T-helper 1 cell treated with Interleukin-12 subunit alpha and Interleukin-12 subunit beta and Interleukin-4 antibody, amounts not matched to agents 30 μg/mL and 1 μg/mL, for 36 hours (primary cell): ENCODE measurements around the gene KRTAP5-1.
"Not testable (repeated sequence)": the region's sequence is repeated elsewhere in the genome, so short reads cannot be mapped to it uniquely, and the experiment has no call there.

Experiments
- H3K27ac Mint-ChIP-seq: one replicate; pipeline ENCODE4 v1.8.0; 2021; ENCODE audit warnings: mild to moderate bottlenecking, mixed read lengths
- H3K27me3 Mint-ChIP-seq: one replicate; pipeline ENCODE4 v1.8.0; 2021; ENCODE audit warnings: low read depth, mixed read lengths
- H3K36me3 Mint-ChIP-seq: one replicate; pipeline ENCODE4 v1.8.0; 2021; ENCODE audit warnings: low read depth, mixed read lengths
- H3K4me1 Mint-ChIP-seq: one replicate; pipeline ENCODE4 v1.8.0; 2021; ENCODE audit warnings: low read depth, mixed read lengths
- H3K4me3 Mint-ChIP-seq: one replicate; pipeline ENCODE4 v1.8.0; 2021; ENCODE audit warnings: mild to moderate bottlenecking, moderate library complexity, mixed read lengths
- H3K9me3 Mint-ChIP-seq: one replicate; pipeline ENCODE4 v1.8.0; 2021; ENCODE audit warnings: mixed read lengths

Gene KRTAP5-1

GRCh38 chr11:1589996-1590395, 4.9 kb upstream of the KRTAP5-1 start:
- H3K36me3 Mint-ChIP-seq: peaks cover 5% of the 10 kb centered on the region
- H3K4me3 Mint-ChIP-seq: no peak overlapping the region
- peaks cover 42% of the 10 kb centered on the region for H3K27me3 Mint-ChIP-seq
- H3K9me3 Mint-ChIP-seq: peaks cover 9% of the 10 kb centered on the region
- H3K4me1 Mint-ChIP-seq: peaks cover 11% of the 10 kb centered on the region
- no peak overlapping the region for H3K27ac Mint-ChIP-seq

- H3K9me3 Mint-ChIP-seq, H3K36me3 Mint-ChIP-seq: not testable (repeated sequence)
- peaks cover 36% of the 10 kb centered on the region for H3K27me3 Mint-ChIP-seq
- H3K27ac Mint-ChIP-seq: peak overlapping the region; percentile 83
- H3K4me1 Mint-ChIP-seq: peaks cover 11% of the 10 kb centered on the region
- peak overlapping the region; percentile 57 for H3K4me3 Mint-ChIP-seq
Observed at GRCh38 chr11:1589191-1589963, 4.3 kb upstream of the KRTAP5-1 start.

- peaks cover 9% of the 10 kb centered on the region for H3K9me3 Mint-ChIP-seq
- H3K27ac Mint-ChIP-seq: no peak overlapping the region
- H3K36me3 Mint-ChIP-seq: peaks cover 5% of the 10 kb centered on the region
- no peak overlapping the region for H3K4me3 Mint-ChIP-seq
- H3K4me1 Mint-ChIP-seq: peaks cover 11% of the 10 kb centered on the region
- H3K27me3 Mint-ChIP-seq: peaks cover 17% of the 10 kb centered on the region
Observed at GRCh38 chr11:1586699-1587098, 1.6 kb upstream of the KRTAP5-1 start.

DNA sequence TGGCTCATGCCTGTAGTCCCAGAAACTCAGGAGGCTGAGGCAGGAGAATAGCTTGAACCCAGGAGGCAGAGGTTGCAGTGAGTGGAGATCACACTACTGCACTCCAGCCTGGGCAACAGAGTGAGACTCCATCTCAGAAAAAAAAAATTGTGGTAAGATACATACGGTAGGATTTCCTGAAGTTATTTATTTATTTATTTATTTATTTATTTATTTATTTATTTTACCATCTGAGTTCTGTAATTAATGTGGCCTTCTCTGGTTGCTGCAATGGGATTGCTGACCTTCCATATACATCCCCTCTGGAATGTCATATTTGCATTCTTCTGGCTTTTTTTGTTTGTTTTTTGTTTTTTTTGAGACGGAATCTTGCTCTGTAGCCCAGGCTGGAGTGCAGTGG, 2.2 kb downstream of the KRTAP5-1 start:
- peaks cover 22% of the 10 kb centered on the region for H3K27me3 Mint-ChIP-seq
- H3K4me1 Mint-ChIP-seq: not testable (repeated sequence)

DNA sequence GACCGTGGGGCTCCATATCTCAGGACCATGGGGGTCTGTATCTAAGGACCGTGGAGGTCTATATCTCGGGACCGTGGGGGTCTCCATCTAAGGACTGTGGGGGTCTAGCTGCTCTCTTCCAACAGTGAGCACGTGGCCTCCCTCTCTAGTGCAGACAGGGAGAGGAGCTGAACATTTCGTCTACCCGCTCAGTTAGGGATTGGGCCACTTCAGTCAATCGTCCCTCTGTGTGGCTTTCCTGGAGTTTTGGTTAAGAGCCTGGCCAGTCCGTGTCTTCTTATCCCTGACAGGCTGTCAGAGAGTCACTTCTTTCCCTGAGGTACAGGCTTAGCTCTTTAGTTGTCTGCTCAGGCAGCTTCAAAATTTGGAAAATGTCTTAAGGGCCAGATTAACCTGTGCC, 3.1 kb downstream of the KRTAP5-1 start:
- Mint-ChIP-seq H3K9me3 (peaks cover 11% of the 10 kb centered on the region), H3K36me3 (no peaks in the 10 kb centered on the region), H3K4me1 (no peaks in the 10 kb centered on the region), H3K27ac (no peak overlapping the region), H3K27me3 (peaks cover 16% of the 10 kb centered on the region), H3K4me3 (no peak overlapping the region)

More for the DNA sequence above, 2.2 kb downstream of the KRTAP5-1 start:
- peaks cover 11% of the 10 kb centered on the region for H3K9me3 Mint-ChIP-seq
- not testable (repeated sequence) for H3K27ac Mint-ChIP-seq, H3K36me3 Mint-ChIP-seq, H3K4me3 Mint-ChIP-seq

DNA sequence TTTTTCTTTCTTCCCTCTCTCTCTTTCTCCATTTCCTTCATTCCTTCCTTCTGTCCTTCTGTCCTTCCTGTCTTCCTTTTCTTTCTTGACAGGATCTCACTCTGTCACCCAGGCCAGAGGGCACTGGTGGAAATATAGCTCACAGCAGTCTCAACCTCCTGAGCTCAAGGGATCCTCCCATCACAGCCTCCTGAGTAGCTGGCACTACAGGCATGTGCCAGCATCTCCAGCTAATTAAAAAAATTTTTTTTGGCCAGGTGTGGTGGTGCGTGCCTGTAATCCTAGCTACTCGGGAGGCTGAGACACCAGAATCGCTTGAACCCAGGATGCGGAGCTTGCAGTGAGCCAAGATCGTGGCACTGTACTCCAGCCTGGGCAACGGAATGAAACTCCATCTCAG, 8.3 kb downstream of the KRTAP5-1 start:
- Mint-ChIP-seq H3K9me3 (peaks cover 11% of the 10 kb centered on the region), H3K4me3 (no peak overlapping the region), H3K36me3 (no peaks in the 10 kb centered on the region), H3K4me1 (peaks cover 6% of the 10 kb centered on the region), H3K27ac (no peak overlapping the region), H3K27me3 (peaks cover 31% of the 10 kb centered on the region)

- H3K4me3 Mint-ChIP-seq, H3K4me1 Mint-ChIP-seq, H3K36me3 Mint-ChIP-seq, H3K27ac Mint-ChIP-seq: not testable (repeated sequence)
- Mint-ChIP-seq H3K27me3 (peaks cover 33% of the 10 kb centered on the region), H3K9me3 (peaks cover 11% of the 10 kb centered on the region)
Observed at GRCh38 chr11:1575756-1576155, 9.3 kb downstream of the KRTAP5-1 start.

DNA sequence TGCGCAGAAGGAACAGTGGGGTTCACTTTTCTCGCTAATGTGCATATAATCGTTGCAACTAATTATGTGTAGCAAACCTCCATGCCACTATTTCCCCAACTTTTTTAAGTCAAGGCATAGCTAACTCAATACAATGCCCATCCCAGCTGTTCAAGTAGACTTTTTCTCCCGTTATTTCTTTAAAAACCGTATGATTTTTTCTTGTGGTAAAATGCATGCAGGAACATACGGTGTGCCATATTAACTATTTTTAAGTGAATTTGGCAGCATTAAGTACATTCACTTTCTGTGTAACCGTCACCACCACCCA, 10.2 kb downstream of the KRTAP5-1 start:
- H3K9me3 Mint-ChIP-seq: peaks cover 11% of the 10 kb centered on the region
- H3K27ac Mint-ChIP-seq: no peak overlapping the region
- H3K27me3 Mint-ChIP-seq: peaks cover 39% of the 10 kb centered on the region
- H3K36me3 Mint-ChIP-seq: no peaks in the 10 kb centered on the region
- H3K4me3 Mint-ChIP-seq: no peak overlapping the region
- H3K4me1 Mint-ChIP-seq: peaks cover 6% of the 10 kb centered on the region

GRCh38 chr11:1574238-1574932, 10.7 kb downstream of the KRTAP5-1 start:
- Mint-ChIP-seq H3K4me1 (peaks cover 6% of the 10 kb centered on the region), H3K27ac (no peak overlapping the region), H3K9me3 (peaks cover 11% of the 10 kb centered on the region), H3K36me3 (no peaks in the 10 kb centered on the region), H3K27me3 (peaks cover 43% of the 10 kb centered on the region), H3K4me3 (peak overlapping the region; percentile 14)

DNA sequence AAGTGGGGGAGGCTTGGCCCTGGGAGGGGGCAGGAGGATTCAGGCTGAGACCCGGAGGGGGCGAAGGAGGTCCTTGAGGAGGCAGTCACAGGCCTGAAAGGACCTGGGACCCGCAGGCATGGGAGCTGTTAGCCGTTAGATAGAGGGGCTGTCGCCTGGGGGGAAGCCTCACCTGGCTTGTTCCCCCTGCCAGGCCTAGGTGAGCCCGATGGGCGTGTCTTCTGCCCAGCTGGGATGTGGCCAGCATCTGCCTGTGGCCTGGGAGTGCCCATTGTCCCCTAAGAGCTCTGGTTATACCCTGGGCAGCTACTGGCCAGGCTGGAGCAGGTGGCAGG, 11.2 kb downstream of the KRTAP5-1 start:
- Mint-ChIP-seq H3K9me3 (peaks cover 9% of the 10 kb centered on the region), H3K27ac (no peak overlapping the region)

GRCh38 chr11:1573077-1573902, 11.8 kb downstream of the KRTAP5-1 start:
- H3K27ac Mint-ChIP-seq: peak overlapping the region; percentile 36
- peak overlapping the region; percentile 28 for H3K4me3 Mint-ChIP-seq
- peaks cover 3% of the 10 kb centered on the region for H3K9me3 Mint-ChIP-seq
- H3K4me1 Mint-ChIP-seq: peaks cover 6% of the 10 kb centered on the region
- H3K27me3 Mint-ChIP-seq: peaks cover 44% of the 10 kb centered on the region
- H3K36me3 Mint-ChIP-seq: no peaks in the 10 kb centered on the region

More for the DNA sequence above, 11.2 kb downstream of the KRTAP5-1 start:
- peaks cover 6% of the 10 kb centered on the region for H3K4me1 Mint-ChIP-seq
- H3K27me3 Mint-ChIP-seq: peaks cover 45% of the 10 kb centered on the region
- peak overlapping the region; percentile 28 for H3K4me3 Mint-ChIP-seq
- H3K36me3 Mint-ChIP-seq: no peaks in the 10 kb centered on the region

DNA sequence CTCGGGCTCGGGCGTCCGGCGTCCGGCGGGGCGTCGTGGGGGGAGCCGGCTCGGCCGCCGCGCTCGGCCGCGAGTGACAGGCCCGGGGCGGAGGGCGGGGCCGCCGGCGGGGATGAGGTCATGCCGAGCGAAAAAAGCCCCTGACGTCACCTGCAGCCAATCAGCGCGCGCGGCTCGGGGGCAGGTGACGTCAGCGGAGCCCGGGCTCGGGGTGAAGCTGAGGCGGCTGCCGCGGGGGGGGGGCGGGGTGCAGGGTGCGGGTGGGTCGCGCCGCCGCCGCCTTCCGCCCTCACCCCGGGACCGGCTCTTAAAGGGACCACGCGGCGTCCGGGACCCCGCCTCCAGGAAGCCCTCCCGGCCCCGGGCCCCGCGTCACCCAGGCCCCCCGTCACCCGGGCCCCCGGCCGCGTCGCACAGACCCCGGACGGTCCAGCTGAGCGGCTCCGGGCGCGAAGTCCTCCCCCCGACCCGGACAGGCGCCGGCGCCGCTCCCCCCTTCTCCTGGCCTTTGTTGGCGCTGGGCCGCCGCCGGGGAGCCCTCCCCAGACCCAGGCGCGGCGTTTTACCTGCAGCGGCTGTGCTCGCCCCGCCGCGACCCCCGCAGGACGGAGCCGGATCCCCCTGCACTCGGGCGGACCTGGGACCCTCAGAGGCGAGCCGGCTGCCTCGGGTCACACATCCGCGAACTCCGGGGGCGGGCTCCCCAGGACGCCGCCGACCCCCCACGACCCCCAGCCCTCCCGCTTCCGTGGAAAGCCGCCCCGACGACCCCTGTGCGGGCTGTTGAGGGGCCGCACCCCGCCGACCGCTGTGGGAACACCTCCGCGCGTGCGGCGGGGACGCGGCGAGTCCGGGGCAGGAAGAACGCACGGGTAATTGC, 12.6 kb downstream of the KRTAP5-1 start, which contains the start of gene DUSP8:
TSS of gene DUSP8 (minus strand) at position 75 of the 880 bp plus-strand sequence. CDS start 6,445 bp downstream, outside the sequence.
- no peak within 1 kb of the TSS for H3K27ac Mint-ChIP-seq

GRCh38 chr11:1571760-1572196, 13.3 kb downstream of the KRTAP5-1 start:
- Mint-ChIP-seq H3K27me3 (peaks cover 39% of the 10 kb centered on the region), H3K4me3 (no peak overlapping the region), H3K9me3 (no peaks in the 10 kb centered on the region), H3K4me1 (peaks cover 6% of the 10 kb centered on the region), H3K36me3 (no peaks in the 10 kb centered on the region), H3K27ac (no peak overlapping the region)

More for the DNA sequence above, 12.6 kb downstream of the KRTAP5-1 start, which contains the start of gene DUSP8:
- peaks cover 40% of the 10 kb centered on the region for H3K27me3 Mint-ChIP-seq
- H3K4me3 Mint-ChIP-seq: no peak within 1 kb of the TSS
- no peaks in the 10 kb centered on the region for H3K36me3 Mint-ChIP-seq
- peaks cover 6% of the 10 kb centered on the region for H3K4me1 Mint-ChIP-seq
- no peaks in the 10 kb centered on the region for H3K9me3 Mint-ChIP-seq
